ENCODE data around the gene HS3ST5.

The HS3ST5 gene

GRCh38 chr6:114138577-114139248 is 204.1 kb downstream of the HS3ST5 start:
- Histone ChIP-seq H3K79me2 (ENCODE audit: low read length) (no peaks in the 10 kb centered on the region), H3K4me3 (ENCODE audit: low read length) (no peak overlapping the region), H3K9me2 (replicated peaks; ENCODE audit: insufficient read depth, low read length) (no peaks in the 10 kb centered on the region), H3F3A (ENCODE audit: insufficient read depth, low read length) (no peaks in the 10 kb centered on the region), H3K36me3 (replicated peaks; ENCODE audit: insufficient read depth, low read length) (no peaks in the 10 kb centered on the region), H4K20me1 (ENCODE audit: insufficient read depth, low read length) (no peaks in the 10 kb centered on the region), H3K9ac (ENCODE audit: low read length) (no peak overlapping the region), H3K4me2 (ENCODE audit: low read depth, low read length) (no peak overlapping the region), H3K27ac (ENCODE audit: low read length) (no peak overlapping the region), H3K9me3 (replicated peaks; ENCODE audit: insufficient read depth, low read length) (no peaks in the 10 kb centered on the region), H3K4me1 (ENCODE audit: low read length) (no peaks in the 10 kb centered on the region), H2AFZ (ENCODE audit: low read length) (no peak overlapping the region), H3K27me3 (replicated peaks; ENCODE audit: insufficient read depth, low read length) (no peaks in the 10 kb centered on the region)
- no peak for DNase-seq
- TF ChIP-seq EZH2phosphoT487 (IDR thresholded peaks at IDR 0.05; ENCODE audit: low read length): no peak

DNA sequence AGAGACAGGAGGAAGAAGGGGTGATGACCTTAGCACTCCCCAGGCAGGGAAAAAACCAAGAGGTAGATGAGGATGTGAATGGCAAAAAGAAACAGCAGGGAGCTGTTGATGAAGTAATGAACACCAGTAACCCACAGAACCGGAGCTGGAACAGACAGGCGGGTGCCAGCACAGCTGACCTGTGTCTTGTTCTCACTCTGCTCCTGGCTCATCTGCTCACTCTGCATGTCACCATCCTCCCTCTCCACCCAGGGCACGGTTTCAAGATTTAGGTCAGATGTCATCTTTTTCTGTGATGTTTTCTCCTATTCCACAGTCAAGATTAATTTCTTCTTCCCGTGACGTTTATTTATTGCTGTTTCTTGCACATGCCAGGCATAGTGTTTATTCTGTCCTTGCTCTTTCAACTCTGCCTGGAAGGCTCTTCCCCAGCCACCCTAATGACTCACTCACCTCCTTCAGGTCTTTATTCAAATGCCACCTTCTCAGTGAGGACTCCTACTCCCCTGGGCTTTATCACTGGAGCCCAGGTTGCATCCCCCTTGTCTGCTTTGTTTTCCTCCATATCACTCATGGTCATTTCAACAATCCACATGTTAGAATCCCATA is 207.4 kb downstream of the HS3ST5 start:
- Histone ChIP-seq H3K4me3 (ENCODE audit: low read length) (no peak overlapping the region), H3K4me1 (ENCODE audit: low read length) (no peaks in the 10 kb centered on the region), H3K27ac (ENCODE audit: low read length) (no peak overlapping the region), H3K9me2 (replicated peaks; ENCODE audit: insufficient read depth, low read length) (no peaks in the 10 kb centered on the region), H3K36me3 (replicated peaks; ENCODE audit: insufficient read depth, low read length) (no peaks in the 10 kb centered on the region), H3F3A (ENCODE audit: insufficient read depth, low read length) (no peaks in the 10 kb centered on the region), H3K4me2 (ENCODE audit: low read depth, low read length) (no peak overlapping the region), H2AFZ (ENCODE audit: low read length) (no peak overlapping the region), H3K9me3 (replicated peaks; ENCODE audit: insufficient read depth, low read length) (no peaks in the 10 kb centered on the region), H3K79me2 (ENCODE audit: low read length) (no peaks in the 10 kb centered on the region), H4K20me1 (ENCODE audit: insufficient read depth, low read length) (no peaks in the 10 kb centered on the region), H3K27me3 (replicated peaks; ENCODE audit: insufficient read depth, low read length) (no peaks in the 10 kb centered on the region), H3K9ac (ENCODE audit: low read length) (no peak overlapping the region)
- TF ChIP-seq EZH2phosphoT487 (IDR thresholded peaks at IDR 0.05; ENCODE audit: low read length): no peak
- TF ChIP-seq EZH2 (optimal IDR thresholded peaks at IDR 0.05; ENCODE audit: low read depth, low read length): no peak
- DNase-seq: no peak

DNA sequence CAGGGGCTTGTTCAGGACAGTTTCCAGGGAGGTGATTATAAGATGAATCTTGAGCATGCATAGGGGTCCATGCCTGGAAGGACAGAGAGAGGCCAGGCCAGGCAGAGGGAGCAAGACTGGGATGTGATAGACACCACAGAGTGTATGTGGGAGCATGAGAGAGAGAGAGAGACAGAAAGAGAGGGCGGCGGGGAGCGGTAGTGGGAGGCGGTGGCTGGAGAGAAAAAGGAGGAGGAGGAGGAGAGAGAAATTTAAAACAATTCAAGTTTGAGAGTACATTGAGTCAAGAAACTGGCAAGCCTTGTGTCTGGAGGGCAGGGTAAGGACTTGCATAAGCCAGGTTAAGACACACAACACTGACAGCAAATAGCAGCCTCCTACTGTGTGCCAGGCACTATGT is 209.0 kb downstream of the HS3ST5 start:
- H3K79me2 ChIP-seq (ENCODE audit: low read length): no peaks in the 10 kb centered on the region
- no peaks in the 10 kb centered on the region for H3K4me1 ChIP-seq (ENCODE audit: low read length)
- H3K4me2 ChIP-seq (ENCODE audit: low read depth, low read length): no peak overlapping the region

DNA sequence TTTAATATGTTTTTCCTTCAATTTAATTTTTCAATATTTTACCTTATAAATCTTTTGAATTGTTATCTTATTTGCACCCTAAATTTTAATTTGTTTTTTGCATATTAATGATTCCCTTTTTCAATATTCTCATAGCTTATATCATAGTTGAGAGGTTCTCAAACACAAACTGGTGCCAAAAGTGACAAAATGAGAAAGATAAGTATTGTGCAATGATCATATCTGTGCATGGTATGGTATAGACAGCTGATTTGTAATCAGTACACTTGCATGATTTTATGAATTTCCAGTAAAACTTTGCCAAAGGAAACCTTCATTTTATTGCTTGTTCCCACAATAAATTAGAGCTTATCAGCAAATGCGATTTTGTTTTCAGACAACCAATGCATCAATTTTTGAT is 210.9 kb downstream of the HS3ST5 start:
- Histone ChIP-seq H3K27ac (ENCODE audit: low read length) (no peak overlapping the region), H3K4me1 (ENCODE audit: low read length) (no peaks in the 10 kb centered on the region), H3K9me3 (replicated peaks; ENCODE audit: insufficient read depth, low read length) (no peaks in the 10 kb centered on the region), H3K27me3 (replicated peaks; ENCODE audit: insufficient read depth, low read length) (no peaks in the 10 kb centered on the region), H3K36me3 (replicated peaks; ENCODE audit: insufficient read depth, low read length) (no peaks in the 10 kb centered on the region), H3K79me2 (ENCODE audit: low read length) (no peaks in the 10 kb centered on the region), H3K9me2 (replicated peaks; ENCODE audit: insufficient read depth, low read length) (no peaks in the 10 kb centered on the region; the same call in 1 of the 2 replicates), H3K4me2 (ENCODE audit: low read depth, low read length) (no peak overlapping the region), H2AFZ (ENCODE audit: low read length) (no peak overlapping the region), H4K20me1 (ENCODE audit: insufficient read depth, low read length) (no peaks in the 10 kb centered on the region), H3F3A (ENCODE audit: insufficient read depth, low read length) (no peaks in the 10 kb centered on the region), H3K9ac (ENCODE audit: low read length) (no peak overlapping the region), H3K4me3 (ENCODE audit: low read length) (no peak overlapping the region)
- DNase-seq: no peak
- TF ChIP-seq EZH2 (optimal IDR thresholded peaks at IDR 0.05; ENCODE audit: low read depth, low read length) (no peak), EZH2phosphoT487 (IDR thresholded peaks at IDR 0.05; ENCODE audit: low read length) (no peak)
- TF ChIP-seq, protein P1, sequence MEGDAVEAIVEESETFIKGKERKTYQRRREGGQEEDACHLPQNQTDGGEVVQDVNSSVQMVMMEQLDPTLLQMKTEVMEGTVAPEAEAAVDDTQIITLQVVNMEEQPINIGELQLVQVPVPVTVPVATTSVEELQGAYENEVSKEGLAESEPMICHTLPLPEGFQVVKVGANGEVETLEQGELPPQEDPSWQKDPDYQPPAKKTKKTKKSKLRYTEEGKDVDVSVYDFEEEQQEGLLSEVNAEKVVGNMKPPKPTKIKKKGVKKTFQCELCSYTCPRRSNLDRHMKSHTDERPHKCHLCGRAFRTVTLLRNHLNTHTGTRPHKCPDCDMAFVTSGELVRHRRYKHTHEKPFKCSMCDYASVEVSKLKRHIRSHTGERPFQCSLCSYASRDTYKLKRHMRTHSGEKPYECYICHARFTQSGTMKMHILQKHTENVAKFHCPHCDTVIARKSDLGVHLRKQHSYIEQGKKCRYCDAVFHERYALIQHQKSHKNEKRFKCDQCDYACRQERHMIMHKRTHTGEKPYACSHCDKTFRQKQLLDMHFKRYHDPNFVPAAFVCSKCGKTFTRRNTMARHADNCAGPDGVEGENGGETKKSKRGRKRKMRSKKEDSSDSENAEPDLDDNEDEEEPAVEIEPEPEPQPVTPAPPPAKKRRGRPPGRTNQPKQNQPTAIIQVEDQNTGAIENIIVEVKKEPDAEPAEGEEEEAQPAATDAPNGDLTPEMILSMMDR (IDR thresholded peaks at IDR 0.05; ENCODE audit: low read length): no peak

More for the DNA sequence above, 209.0 kb downstream of the HS3ST5 start:
- Histone ChIP-seq H3K9me3 (replicated peaks; ENCODE audit: insufficient read depth, low read length) (no peaks in the 10 kb centered on the region), H4K20me1 (ENCODE audit: insufficient read depth, low read length) (no peaks in the 10 kb centered on the region), H2AFZ (ENCODE audit: low read length) (no peak overlapping the region), H3K9me2 (replicated peaks; ENCODE audit: insufficient read depth, low read length) (no peaks in the 10 kb centered on the region), H3F3A (ENCODE audit: insufficient read depth, low read length) (no peaks in the 10 kb centered on the region), H3K36me3 (replicated peaks; ENCODE audit: insufficient read depth, low read length) (no peaks in the 10 kb centered on the region), H3K27me3 (replicated peaks; ENCODE audit: insufficient read depth, low read length) (no peaks in the 10 kb centered on the region), H3K27ac (ENCODE audit: low read length) (no peak overlapping the region), H3K4me3 (ENCODE audit: low read length) (no peak overlapping the region), H3K9ac (ENCODE audit: low read length) (no peak overlapping the region)
- TF ChIP-seq EZH2 (optimal IDR thresholded peaks at IDR 0.05; ENCODE audit: low read depth, low read length) (no peak), EZH2phosphoT487 (IDR thresholded peaks at IDR 0.05; ENCODE audit: low read length) (no peak)
- TF ChIP-seq, protein P1 (IDR thresholded peaks at IDR 0.05; ENCODE audit: low read length): no peak
- no peak for DNase-seq

Data from MM.1S (cell line).